Pericardium fibroblast (primary cell): Measurements from ENCODE around the gene COMMD6. TPM values are rescaled to one million over a fixed set of nuclear protein-coding genes. Genes with fewer than 3 reads are reported as not detected.

Experiments used
- total RNA-seq: library from RNA; depleted of rRNA; stranded (reverse); fragments of >200 nt; gene quantifications from 2 replicates; pipeline ENCODE4 v1.2.3, GENCODE V29; 2015

COMMD6 gene
- 82.8 and 101 TPM in 2 replicates for total RNA-seq

DNA sequence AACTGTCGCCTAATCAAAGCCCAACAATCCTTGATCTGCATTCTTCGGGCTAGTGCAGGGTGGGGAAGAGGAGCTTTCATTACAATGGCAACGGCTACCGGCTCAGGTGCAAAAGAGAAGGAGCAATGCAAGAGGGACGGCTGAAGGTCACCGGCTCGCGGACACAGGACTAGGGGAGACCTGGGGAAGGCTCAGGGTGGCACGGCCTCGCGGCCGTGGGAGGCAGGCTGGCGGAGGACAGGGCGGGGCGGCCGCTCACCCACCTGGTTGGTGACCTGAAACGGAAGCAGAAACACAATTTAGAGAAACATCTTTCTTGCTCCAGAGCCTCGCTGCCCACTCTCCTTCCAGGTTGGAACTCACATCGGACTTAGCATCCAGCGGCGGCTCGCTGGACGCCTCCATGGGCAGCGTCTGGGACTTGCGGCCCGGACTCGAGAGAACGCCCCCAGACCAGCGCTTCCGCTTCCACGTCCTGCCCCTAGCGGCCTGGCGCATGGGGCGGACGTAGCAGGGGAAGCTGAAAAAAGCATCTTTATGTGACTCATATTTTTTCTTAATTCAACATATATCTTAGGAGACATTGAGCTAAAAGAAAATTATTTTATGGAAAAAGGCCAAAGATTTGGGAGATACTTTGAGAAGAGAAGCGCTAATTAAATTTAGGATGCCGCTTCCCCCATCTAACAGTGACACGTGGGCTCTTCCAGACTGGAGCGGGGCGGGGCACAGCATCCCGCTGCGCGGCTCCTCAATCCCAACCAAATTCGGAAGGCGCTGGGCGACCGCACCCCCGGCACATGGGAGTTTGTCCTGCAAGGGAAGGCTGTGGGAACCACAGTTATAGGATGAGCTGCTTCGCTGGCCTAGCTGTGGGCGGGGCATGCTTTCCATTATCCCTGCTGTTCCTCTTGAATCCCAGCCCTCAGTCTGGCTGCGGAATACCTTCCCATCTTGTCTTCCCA, at the start of gene COMMD6:
TSS of gene COMMD6 (minus strand) at position 441 of the 965 bp plus-strand sequence. CDS start at position 405, 36 bp downstream.

DNA sequence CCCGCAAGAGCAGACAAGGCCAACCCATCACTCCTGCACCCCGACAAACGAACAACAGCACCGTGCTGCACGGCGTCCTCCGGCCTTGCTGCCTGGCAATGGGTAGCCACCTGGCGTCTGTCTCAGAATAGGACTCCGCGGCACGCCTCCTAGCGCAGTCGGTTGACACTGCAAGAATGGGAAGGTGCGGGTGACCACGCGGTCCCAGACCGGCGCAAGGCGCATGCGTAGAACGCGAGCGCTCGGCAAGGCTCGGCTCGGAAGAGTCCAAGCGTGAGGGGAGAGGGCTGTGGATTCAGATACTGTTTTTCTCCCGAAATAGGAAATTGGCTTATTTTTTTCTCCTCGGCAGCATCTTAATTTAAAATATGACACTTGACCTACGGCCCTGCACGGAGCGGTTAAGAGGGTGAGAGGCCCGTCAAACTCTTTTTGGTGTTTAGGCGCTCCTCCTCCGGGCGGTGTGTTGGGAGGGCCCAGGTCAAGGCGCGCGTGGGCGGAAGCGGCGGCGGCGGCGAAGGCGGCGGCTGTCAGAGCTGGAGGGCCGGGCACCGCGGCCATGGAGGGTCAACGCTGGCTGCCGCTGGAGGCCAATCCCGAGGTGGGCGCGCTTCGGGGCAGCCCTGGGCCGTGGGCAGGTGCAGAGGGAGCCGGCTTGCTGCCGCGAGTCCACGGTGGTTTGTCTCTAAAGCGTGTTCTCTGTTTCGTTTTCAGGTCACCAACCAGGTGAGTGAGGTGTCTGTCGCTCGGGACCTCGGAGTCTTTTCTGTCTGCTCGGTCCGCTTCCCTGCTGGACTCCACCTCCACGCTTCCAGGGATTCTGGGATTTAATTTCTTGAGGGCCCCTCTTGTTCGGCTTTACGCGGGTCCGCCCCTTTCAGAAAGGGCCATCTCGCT, 11.9 kb upstream of the COMMD6 start, which contains the start of gene UCHL3:
TSS of gene UCHL3 (plus strand) at position 530 of the 897 bp plus-strand sequence. CDS start at position 560, 30 bp downstream.

DNA sequence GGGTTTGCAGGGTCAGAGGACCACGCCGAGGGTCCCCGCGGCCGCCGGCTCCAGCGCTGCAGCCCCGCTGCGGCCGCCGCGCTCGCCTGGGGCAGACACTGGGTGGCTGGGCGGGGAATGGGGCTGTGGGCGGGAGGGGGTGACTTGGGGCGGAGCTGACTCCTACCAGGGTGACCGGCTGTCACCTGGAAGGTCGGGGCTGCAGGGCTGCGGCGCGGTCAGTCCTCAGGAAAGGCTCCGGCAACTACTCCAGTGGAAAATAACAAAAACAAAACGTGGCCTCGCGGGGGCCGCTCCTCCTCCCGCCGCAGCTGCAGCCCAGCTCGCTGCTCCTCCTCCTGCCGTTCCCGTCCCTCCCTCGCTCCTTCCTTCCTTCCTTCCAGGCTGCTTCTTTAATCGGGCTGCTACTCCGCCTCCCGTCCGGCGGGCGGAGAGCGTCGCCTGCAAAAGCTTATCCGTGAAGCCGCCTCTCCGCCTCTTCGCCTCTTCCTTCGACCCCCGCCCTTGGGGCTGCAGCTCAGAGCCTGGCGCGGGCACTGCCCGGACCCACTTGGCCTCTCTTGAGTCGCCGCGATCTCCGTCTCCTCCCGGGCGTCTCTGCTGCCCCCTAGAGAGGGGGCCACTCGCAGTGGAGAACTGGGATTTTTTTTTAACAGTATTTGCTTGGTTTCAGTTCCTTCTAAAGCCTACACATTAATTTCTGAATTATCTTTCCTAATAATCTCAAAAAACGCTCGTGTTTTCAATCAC, 55.4 kb downstream of the COMMD6 start, which contains the start of gene TBC1D4:
TSS of gene TBC1D4 (minus strand) at position 100 of the 750 bp plus-strand sequence. CDS start 402 bp downstream, outside the sequence.

Other genes starting within 250 kb of the COMMD6 start
- 6.5 and 7.0 TPM in 2 replicates for gene TBC1D4, start 55.7 kb downstream of the COMMD6 start, total RNA-seq
- 29.3 and 36.3 TPM in 2 replicates for gene UCHL3, start 11.9 kb upstream of the COMMD6 start, total RNA-seq
- 16.4 and 71.6 TPM in 2 replicates for gene LMO7, start 98.5 kb upstream of the COMMD6 start, total RNA-seq